Mammary epithelial cell (primary cell): ENCODE measurements around the gene GNE.
"Not testable (repeated sequence)": the region's sequence is repeated elsewhere in the genome, so short reads cannot be mapped to it uniquely, and the experiment has no call there.

Experiments used
- EZH2 ChIP-seq: IDR thresholded peaks from 2 replicates; pipeline ENCODE4 v1.6.1; 2012; ENCODE audit warnings: low read length, inconsistent platforms, borderline replicate concordance
- TF ChIP-seq, protein P1 (sequence below), 2 donors: IDR thresholded peaks in 1 of 2; conservative IDR thresholded peaks in 1 of 2; 2 replicates each; pipeline ENCODE4 v1.5.1; 2011 to 2012; ENCODE audit warnings: inconsistent platforms in 2 of 2, low read length in 2 of 2, mild to moderate bottlenecking in 2 of 2, control low read depth in 1 of 2, low read depth in 1 of 2; ENCODE audit not compliant: insufficient read depth in 1 of 2; ENCODE audit errors: extremely low read depth in 1 of 2

- TF ChIP-seq, protein P1, sequence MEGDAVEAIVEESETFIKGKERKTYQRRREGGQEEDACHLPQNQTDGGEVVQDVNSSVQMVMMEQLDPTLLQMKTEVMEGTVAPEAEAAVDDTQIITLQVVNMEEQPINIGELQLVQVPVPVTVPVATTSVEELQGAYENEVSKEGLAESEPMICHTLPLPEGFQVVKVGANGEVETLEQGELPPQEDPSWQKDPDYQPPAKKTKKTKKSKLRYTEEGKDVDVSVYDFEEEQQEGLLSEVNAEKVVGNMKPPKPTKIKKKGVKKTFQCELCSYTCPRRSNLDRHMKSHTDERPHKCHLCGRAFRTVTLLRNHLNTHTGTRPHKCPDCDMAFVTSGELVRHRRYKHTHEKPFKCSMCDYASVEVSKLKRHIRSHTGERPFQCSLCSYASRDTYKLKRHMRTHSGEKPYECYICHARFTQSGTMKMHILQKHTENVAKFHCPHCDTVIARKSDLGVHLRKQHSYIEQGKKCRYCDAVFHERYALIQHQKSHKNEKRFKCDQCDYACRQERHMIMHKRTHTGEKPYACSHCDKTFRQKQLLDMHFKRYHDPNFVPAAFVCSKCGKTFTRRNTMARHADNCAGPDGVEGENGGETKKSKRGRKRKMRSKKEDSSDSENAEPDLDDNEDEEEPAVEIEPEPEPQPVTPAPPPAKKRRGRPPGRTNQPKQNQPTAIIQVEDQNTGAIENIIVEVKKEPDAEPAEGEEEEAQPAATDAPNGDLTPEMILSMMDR (conservative IDR thresholded peaks at IDR 0.05 in 1 of 2, IDR thresholded peaks at IDR 0.05 in 1 of 2; ENCODE audit: extremely low read depth in 1 of 2, insufficient read depth in 1 of 2, low read depth in 1 of 2, low read length in 2 of 2): not testable (repeated sequence)
- TF ChIP-seq EZH2: not testable (repeated sequence)
Measured at GRCh38 chr9:36294996-36295395, 36.7 kb upstream of the GNE start.
